Astrocyte (in vitro differentiated cells and primary cell): ENCODE results near the gene ABCA5. TPM values are rescaled to one million over a fixed set of nuclear protein-coding genes. Genes with fewer than 3 reads are reported as not detected.

Experiments used
- DNase-seq: peaks from one replicate; pipeline ENCODE4 v3.0.0-alpha.2; 2010; ENCODE audit warnings: low read depth
- FAIRE-seq: peaks from 2 replicates; lab custom pipeline; 2011; peaks lifted over from hg19 to GRCh38; lab: Jason Lieb, UNC
- H2AFZ ChIP-seq: 2 replicates; pipeline ENCODE4 v1.6.0; 2012; ENCODE audit warnings: low read depth, low read length, inconsistent platforms
- H3K27ac ChIP-seq: 2 replicates; pipeline ENCODE4 v1.5.1; 2011; ENCODE audit warnings: low read depth, low read length, inconsistent platforms
- H3K27me3 ChIP-seq: 2 replicates; pipeline ENCODE4 v1.6.0; 2011; ENCODE audit warnings: low read length, inconsistent platforms; ENCODE audit not compliant: insufficient read depth
- H3K36me3 ChIP-seq: 2 replicates; pipeline ENCODE4 v1.5.1; 2011; ENCODE audit warnings: low read length, inconsistent platforms; ENCODE audit not compliant: insufficient read depth
- H3K4me1 ChIP-seq: 2 replicates; pipeline ENCODE4 v1.5.1; 2011; ENCODE audit warnings: low read length, inconsistent platforms; ENCODE audit not compliant: insufficient read depth
- H3K4me2 ChIP-seq: 2 replicates; pipeline ENCODE4 v1.6.0; 2012; ENCODE audit warnings: low read length, inconsistent platforms
- H3K4me3 ChIP-seq: 2 replicates; pipeline ENCODE4 v1.5.1; 2011; ENCODE audit warnings: low read depth, mild to moderate bottlenecking, low read length, inconsistent platforms; ENCODE audit not compliant: insufficient read depth
- H3K79me2 ChIP-seq: 2 replicates; pipeline ENCODE4 v1.6.0; 2012; ENCODE audit warnings: mild to moderate bottlenecking, low read length, inconsistent platforms; ENCODE audit not compliant: insufficient read depth
- H3K9ac ChIP-seq: 2 replicates; pipeline ENCODE4 v1.6.0; 2012; ENCODE audit warnings: mild to moderate bottlenecking, low read length, inconsistent platforms
- H3K9me3 ChIP-seq: 2 replicates; pipeline ENCODE4 v1.5.1; 2012; ENCODE audit warnings: low read depth, mild to moderate bottlenecking, low read length, inconsistent platforms; ENCODE audit not compliant: insufficient read depth
- H4K20me1 ChIP-seq: 2 replicates; pipeline ENCODE4 v1.6.0; 2012; ENCODE audit warnings: low read length, inconsistent platforms; ENCODE audit not compliant: insufficient read depth
- H3K27ac Mint-ChIP-seq: one replicate; pipeline ENCODE4 v1.8.0; 2021; ENCODE audit warnings: mild to moderate bottlenecking, mixed read lengths; ENCODE audit not compliant: unreplicated experiment
- H3K27me3 Mint-ChIP-seq: one replicate; pipeline ENCODE4 v1.8.0; 2021; ENCODE audit warnings: low read depth, mixed read lengths; ENCODE audit not compliant: unreplicated experiment
- H3K36me3 Mint-ChIP-seq: one replicate; pipeline ENCODE4 v1.8.0; 2021; ENCODE audit warnings: low read depth, mixed read lengths; ENCODE audit not compliant: unreplicated experiment
- H3K4me1 Mint-ChIP-seq: one replicate; pipeline ENCODE4 v1.8.0; 2021; ENCODE audit warnings: low read depth, mixed read lengths; ENCODE audit not compliant: unreplicated experiment
- H3K4me3 Mint-ChIP-seq: one replicate; pipeline ENCODE4 v1.8.0; 2021; ENCODE audit warnings: mild to moderate bottlenecking, moderate library complexity, mixed read lengths; ENCODE audit not compliant: unreplicated experiment
- H3K9me3 Mint-ChIP-seq: one replicate; pipeline ENCODE4 v1.8.0; 2021; ENCODE audit warnings: mild to moderate bottlenecking, mixed read lengths; ENCODE audit not compliant: unreplicated experiment
- EZH2 ChIP-seq: IDR thresholded peaks from 2 replicates; pipeline ENCODE4 v1.6.1; 2012; ENCODE audit warnings: mild to moderate bottlenecking, low read length, inconsistent platforms; ENCODE audit not compliant: insufficient read depth
- total RNA-seq: library from RNA; stranded (reverse); gene quantifications from 2 replicates; pipeline ENCODE4 v1.2.1, GENCODE V29; 2021
- TF ChIP-seq, protein P1 (sequence below): IDR thresholded peaks from 2 replicates; pipeline ENCODE4 v1.5.1; 2011; ENCODE audit warnings: low read depth, mild to moderate bottlenecking, inconsistent platforms, low read length, moderate library complexity; ENCODE audit not compliant: insufficient read depth

The ABCA5 gene
- total RNA-seq, 1 donor from 2014 or later, result 2.6 TPM

DNA sequence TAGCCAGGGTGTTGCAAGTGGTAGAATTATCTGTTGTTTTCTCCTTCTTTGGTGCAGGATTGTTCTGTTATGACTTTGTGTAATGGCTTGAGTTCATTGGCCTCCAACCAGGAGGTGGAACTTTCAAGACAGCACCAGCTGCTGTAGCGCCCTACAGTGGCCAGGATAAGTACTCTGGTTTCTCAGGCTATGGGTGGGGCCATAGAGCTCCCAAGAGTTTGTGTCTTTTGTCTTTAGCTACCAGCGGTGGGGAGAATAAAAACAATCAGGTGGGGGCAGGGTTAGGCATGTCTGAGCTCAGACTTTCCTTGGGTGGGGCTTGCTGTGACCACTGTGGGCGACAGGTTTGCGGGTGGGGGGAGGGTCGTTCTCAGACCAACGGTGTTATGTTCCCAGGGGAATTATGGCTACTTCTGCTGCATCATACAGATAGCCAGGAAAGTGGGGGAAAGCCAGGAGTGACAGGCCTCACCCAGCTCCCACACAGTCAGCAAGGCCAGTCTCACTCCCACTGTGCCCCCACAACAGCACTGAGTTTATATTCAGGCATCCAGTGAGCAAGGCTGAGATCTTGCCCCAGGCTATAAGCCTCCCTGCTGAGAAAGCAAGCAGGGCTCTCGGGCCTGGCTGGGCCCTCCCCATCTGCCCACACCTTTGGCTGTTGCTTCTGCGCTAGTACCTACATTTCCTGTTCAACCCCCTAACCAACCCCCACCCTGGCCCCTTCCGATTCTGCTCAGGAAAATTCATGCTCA lies 113.7 kb downstream of the ABCA5 start:
- TF ChIP-seq, protein P1, sequence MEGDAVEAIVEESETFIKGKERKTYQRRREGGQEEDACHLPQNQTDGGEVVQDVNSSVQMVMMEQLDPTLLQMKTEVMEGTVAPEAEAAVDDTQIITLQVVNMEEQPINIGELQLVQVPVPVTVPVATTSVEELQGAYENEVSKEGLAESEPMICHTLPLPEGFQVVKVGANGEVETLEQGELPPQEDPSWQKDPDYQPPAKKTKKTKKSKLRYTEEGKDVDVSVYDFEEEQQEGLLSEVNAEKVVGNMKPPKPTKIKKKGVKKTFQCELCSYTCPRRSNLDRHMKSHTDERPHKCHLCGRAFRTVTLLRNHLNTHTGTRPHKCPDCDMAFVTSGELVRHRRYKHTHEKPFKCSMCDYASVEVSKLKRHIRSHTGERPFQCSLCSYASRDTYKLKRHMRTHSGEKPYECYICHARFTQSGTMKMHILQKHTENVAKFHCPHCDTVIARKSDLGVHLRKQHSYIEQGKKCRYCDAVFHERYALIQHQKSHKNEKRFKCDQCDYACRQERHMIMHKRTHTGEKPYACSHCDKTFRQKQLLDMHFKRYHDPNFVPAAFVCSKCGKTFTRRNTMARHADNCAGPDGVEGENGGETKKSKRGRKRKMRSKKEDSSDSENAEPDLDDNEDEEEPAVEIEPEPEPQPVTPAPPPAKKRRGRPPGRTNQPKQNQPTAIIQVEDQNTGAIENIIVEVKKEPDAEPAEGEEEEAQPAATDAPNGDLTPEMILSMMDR, result no peak
- no peak for TF ChIP-seq EZH2
- Histone ChIP-seq H3K27me3 (no peaks in the 10 kb centered on the region), H3K9ac (no peak overlapping the region), H3K4me3 (no peak overlapping the region), H3K4me2 (no peak overlapping the region), H3K9me3 (no peaks in the 10 kb centered on the region), H3K36me3 (no peaks in the 10 kb centered on the region), H3K79me2 (no peaks in the 10 kb centered on the region), H4K20me1 (no peaks in the 10 kb centered on the region), H2AFZ (no peak overlapping the region), H3K4me1 (no peaks in the 10 kb centered on the region), H3K27ac (no peak overlapping the region)
- no peak for DNase-seq
- H3K9me3 Mint-ChIP-seq, result peaks cover 2% of the 10 kb centered on the region
- H3K4me3 Mint-ChIP-seq, result no peak overlapping the region
- no peaks in the 10 kb centered on the region for H3K36me3 Mint-ChIP-seq
- no peak overlapping the region for H3K27ac Mint-ChIP-seq
- no peaks in the 10 kb centered on the region for H3K27me3 Mint-ChIP-seq
- no peak for FAIRE-seq
- no peaks in the 10 kb centered on the region for H3K4me1 Mint-ChIP-seq

DNA sequence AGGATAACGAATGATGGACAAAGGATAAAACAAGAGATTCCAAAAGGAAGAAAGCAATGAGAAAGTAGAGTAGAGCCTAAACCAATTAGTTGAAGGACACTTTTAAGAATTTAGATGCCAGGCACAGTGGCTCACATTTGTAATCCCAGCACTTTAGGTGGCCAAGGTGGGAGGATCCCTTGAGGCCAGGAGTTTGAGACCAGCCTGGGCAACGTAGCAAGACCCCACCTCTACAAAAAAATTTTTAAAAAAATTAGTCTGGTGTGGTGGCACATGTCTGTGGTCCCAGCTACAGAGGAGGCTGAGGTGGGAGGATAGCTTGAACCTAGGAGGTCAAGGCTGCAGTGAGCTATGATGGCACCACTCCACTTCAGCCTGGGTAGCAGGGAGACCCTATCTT lies 118.3 kb downstream of the ABCA5 start:
- H3K4me3 ChIP-seq, result no peak overlapping the region
- peaks cover 2% of the 10 kb centered on the region for H3K9me3 Mint-ChIP-seq
- H3K27ac Mint-ChIP-seq, result no peak overlapping the region
- no peaks in the 10 kb centered on the region for H3K36me3 ChIP-seq
- no peaks in the 10 kb centered on the region for H3K36me3 Mint-ChIP-seq
- no peaks in the 10 kb centered on the region for H3K4me1 ChIP-seq
- H3K27me3 ChIP-seq, result no peaks in the 10 kb centered on the region
- H3K9ac ChIP-seq, result no peak overlapping the region
- H3K9me3 ChIP-seq, result no peaks in the 10 kb centered on the region
- no peaks in the 10 kb centered on the region for H3K4me1 Mint-ChIP-seq
- no peak overlapping the region for H3K27ac ChIP-seq
- no peaks in the 10 kb centered on the region for H3K79me2 ChIP-seq
- H2AFZ ChIP-seq, result no peak overlapping the region
- TF ChIP-seq, protein P1, result no peak
- no peak for TF ChIP-seq EZH2
- DNase-seq (no peak), FAIRE-seq (no peak)
- H3K4me3 Mint-ChIP-seq, result no peak overlapping the region
- no peak overlapping the region for H3K4me2 ChIP-seq
- no peaks in the 10 kb centered on the region for H4K20me1 ChIP-seq
- H3K27me3 Mint-ChIP-seq, result no peaks in the 10 kb centered on the region

DNA sequence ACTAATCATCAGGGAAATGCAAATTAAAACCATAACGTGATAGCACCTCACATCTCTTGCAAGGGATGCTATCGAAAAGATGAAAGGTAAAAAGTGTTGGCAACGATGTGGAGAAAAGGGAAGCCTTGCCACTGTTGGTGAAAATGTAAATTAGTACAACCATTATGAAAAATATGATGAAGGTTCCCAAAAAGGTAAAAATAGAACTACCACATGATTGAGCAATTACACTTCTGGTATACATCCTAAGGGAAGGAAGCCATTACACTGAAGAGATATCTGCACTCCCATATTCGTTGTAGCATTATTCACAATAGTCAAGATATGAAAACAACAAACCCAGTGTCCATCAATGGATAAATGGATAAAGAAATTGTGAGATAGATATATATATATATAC lies 119.8 kb downstream of the ABCA5 start:
- Histone ChIP-seq H3K36me3 (no peaks in the 10 kb centered on the region), H3K4me1 (no peaks in the 10 kb centered on the region), H2AFZ (no peak overlapping the region), H3K27ac (no peak overlapping the region), H3K27me3 (no peaks in the 10 kb centered on the region), H3K9ac (no peak overlapping the region), H3K4me3 (no peak overlapping the region), H3K4me2 (no peak overlapping the region), H3K9me3 (no peaks in the 10 kb centered on the region), H4K20me1 (no peaks in the 10 kb centered on the region), H3K79me2 (no peaks in the 10 kb centered on the region)
- Mint-ChIP-seq H3K27ac (no peak overlapping the region), H3K4me1 (no peaks in the 10 kb centered on the region), H3K36me3 (no peaks in the 10 kb centered on the region), H3K4me3 (no peak overlapping the region), H3K27me3 (no peaks in the 10 kb centered on the region), H3K9me3 (peaks cover 2% of the 10 kb centered on the region)
- TF ChIP-seq, protein P1, result no peak
- TF ChIP-seq EZH2, result no peak
- DNase-seq (no peak), FAIRE-seq (no peak)
